ENCODE data around the gene WSB1.

The WSB1 gene

GRCh38 chr17:27339198-27339835 is 45.4 kb downstream of the WSB1 start:
- DNase-seq (ENCODE audit: low read depth), result no peak

DNA sequence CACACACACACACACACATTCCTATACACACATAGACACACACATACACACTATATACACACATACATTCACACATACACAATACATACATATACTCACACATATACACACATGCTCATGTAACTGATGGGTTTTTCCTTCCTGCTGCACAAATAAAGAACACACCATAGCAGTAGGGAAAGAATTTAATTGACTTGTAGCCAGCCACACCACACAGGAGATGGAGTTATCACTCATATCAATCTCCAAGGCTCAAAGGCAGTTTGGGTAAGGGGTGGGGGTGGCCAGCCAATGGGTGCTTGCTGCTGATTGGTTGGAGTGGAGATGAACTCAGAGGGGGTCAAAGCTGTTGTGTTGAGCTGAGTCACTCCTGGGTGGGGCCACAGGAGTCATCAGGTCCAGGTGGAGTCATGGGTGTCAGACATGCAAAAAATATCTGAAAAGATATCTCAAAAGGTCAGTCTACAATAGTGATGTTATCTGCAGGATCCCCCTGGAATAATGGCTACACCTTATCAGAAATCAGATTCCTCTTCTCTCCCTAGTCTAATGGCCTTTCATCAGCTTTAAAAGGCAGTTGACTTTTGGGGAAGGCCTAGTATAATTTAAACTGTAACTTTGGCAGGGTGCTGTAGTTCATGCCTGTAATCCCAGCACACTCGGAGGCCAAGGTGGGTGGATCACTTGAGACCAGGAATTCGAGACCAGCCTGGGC is 46.1 kb downstream of the WSB1 start:
- DNase-seq (ENCODE audit: low read depth), result no peak

DNA sequence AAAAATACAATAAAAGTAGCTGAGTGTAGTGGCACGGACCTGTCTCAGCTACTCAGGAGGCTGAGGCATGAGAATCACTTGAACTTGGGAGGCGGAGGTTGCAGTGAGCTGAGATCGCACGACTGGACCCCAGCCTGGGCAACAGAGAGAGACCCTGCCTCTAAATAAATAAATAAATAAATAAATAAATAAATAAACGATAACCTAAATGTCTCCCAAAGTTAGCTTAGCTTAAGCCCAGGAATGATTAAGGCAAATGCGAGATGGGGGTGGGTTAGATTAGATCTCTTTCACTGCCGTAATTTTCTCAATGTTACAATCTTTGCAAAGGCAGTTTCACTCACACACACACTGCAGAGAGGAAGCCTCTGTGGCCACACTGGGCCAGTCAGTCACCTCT is 46.7 kb downstream of the WSB1 start:
- DNase-seq (ENCODE audit: low read depth), result no peak

DNA sequence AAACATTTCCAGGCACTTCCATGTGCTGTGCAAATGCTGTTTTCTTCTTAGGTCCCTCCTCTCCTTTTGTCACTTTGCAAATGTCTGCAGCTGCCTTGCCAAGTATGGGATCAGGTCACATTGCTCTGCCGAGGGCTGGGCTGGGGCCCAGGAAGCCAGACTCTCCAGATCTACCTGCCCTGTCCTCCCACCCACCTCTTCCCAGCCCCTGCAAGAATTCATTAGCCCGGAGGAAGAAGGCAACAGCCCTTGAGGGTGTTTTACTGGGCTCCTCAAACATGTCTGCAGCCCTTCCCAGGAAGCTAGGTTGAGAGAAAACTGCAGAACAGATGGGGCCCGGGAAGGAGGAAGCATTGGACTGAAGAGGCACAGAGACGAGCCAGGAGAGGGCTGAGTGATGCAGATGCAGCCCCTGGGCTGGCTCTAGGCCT is 47.1 kb downstream of the WSB1 start:
- no peak for DNase-seq (ENCODE audit: low read depth)

DNA sequence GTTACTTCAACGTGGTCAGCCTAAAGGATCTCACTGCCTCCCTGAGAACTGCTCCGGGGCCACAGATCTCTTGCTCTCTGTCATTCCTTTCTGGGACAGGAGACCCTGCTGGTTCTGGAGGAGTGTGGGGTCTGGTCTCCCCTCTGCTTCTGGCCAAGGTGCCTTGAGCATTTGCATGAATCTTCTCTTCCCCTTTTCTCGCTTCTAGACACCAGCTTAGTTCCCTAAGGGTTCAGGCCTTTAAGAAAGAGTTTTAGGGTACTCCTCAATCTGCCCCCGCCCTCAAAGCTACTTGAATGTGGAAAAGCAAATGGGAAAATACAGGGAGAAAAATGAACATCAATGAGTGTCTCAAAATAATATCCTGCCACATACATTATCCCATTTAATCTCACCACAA is 48.1 kb downstream of the WSB1 start:
- DNase-seq (ENCODE audit: low read depth), result no peak

GRCh38 chr17:27343294-27343693 is 49.4 kb downstream of the WSB1 start:
- no peak for DNase-seq (ENCODE audit: low read depth)

GRCh38 chr17:27343977-27344607 is 50.2 kb downstream of the WSB1 start:
- DNase-seq (ENCODE audit: low read depth), result no peak

GRCh38 chr17:27345141-27345904 is 51.4 kb downstream of the WSB1 start:
- no peak for DNase-seq (ENCODE audit: low read depth)

GRCh38 chr17:27346228-27346899 is 52.5 kb downstream of the WSB1 start:
- no peak for DNase-seq (ENCODE audit: low read depth)

DNA sequence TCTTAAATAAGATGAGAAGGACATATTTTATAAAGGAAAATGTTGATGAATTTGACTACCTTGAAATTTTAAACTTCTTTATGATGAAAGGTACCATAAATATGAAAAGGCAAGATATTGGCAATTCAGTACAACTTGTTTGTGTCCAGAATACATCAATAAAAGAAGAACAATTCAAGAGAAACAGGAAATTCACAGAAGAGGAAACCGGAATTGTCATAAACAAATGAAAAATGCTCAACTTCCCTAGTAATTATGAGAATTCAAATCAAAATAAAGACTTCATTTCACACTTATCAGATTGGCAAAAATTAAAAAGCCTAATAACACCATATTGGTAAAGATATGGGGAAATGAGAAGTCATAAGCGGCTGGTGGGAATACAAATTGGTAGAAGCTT is 54.3 kb downstream of the WSB1 start:
- no peak for DNase-seq (ENCODE audit: low read depth)

DNA sequence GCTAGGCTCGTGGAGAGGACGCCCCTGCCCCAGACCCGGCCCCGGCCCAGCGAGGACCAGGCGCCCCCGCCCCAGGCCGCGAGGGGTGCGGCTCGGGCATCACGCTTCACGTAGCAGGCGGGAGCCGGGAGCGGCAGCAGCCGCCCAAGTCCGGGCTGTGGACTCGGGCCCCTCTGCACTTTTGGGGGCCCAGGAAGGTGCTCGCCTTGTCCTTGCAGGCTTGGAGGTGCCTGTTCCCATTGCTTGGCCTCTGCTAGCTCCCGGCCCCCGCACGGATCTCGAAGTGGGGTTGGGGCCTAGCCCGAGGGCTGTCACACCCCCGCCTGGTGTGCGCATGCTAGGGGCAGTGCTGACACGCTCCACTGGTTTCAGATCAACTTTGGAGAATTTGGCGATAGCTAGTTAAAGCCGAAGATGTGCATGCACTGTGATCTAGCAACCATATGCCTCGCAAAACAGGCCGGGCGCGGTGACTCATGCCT is 55.7 kb downstream of the WSB1 start:
- DNase-seq (ENCODE audit: low read depth), result no peak

- DNase-seq (ENCODE audit: low read depth), result no peak
These were observed 57.8 kb downstream of the WSB1 start for GRCh38 chr17:27351759-27352158.

DNA sequence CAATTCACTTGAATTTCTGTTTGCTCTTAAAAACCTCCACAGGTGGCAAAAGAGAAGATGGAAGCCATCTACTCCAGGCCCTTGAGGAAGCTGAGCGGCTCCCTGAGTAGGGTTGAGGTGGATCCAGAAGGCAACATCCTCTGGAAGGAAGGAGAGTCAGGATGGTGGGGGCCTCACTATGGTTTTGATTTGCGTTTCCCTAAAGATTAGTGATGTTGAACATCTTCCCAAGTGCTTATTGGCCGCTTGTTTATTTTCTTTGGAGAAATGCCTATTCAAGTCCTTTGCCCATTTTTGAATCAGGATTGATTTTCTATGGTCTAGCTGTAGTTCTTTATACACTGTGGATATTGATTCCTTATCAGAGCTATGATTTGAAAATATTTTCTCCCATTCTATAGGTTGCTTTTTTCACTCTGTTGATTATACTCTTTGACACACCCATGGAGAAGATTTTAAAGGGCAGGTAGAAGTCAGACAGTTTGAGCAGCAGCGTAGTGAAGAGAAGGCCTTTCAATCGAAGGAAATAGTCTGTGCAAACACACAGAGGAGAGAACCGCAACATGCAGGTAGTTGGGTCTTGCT is 58.6 kb downstream of the WSB1 start:
- no peak for DNase-seq (ENCODE audit: low read depth)

DNA sequence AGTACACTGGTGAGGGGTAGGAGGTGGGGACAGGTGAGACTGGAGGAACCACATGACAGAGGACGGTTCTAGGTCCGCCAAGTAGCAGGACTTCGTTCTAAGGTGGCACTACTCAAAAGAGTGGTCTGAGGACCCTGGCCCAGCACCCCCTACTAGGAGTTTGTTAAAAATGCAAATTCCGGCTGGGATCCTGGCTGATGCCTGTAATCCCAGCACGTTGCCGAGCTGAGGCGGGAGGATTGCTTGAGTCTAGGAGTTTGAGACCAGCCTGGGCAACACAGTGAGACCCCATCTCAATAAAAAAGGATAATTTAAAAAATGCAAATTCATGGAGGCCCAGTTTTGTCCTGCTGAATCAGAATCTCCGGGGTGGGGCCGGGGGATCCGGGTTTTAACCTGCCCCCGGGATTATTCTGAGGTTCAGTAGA is 59.1 kb downstream of the WSB1 start:
- DNase-seq (ENCODE audit: low read depth), result no peak

- peak; percentile 66 for DNase-seq (ENCODE audit: low read depth)
These were observed 59.6 kb downstream of the WSB1 start for GRCh38 chr17:27353461-27354050.

DNA sequence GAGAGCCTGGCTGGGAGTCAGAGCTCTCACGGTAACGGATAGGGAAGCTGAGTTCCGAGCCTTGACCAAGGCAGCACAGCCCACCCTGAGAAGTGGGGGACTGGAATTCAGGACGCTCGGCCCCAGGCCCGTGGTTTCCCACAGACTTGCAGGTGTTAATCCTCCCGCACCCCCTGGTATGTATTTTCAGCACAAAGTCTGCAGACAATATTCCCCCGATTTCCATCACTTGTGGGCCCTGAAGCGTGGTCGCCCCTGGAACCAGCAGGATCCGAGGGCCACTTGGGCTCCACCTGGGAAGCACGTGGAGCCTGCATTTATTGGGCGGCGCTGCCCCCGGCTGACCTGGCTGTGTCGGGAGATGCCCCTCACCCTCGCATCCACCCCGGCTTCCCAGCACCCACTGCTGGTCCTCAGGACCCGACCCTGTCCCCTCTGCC is 60.2 kb downstream of the WSB1 start:
- DNase-seq (ENCODE audit: low read depth), result no peak

GRCh38 chr17:27354491-27355081 is 60.7 kb downstream of the WSB1 start:
- DNase-seq (ENCODE audit: low read depth), result no peak

GRCh38 chr17:27355419-27355818 is 61.5 kb downstream of the WSB1 start:
- no peak for DNase-seq (ENCODE audit: low read depth)

GRCh38 chr17:27356091-27356705 is 62.3 kb downstream of the WSB1 start:
- no peak for DNase-seq (ENCODE audit: low read depth)

GRCh38 chr17:27357236-27357635 is 63.3 kb downstream of the WSB1 start:
- no peak for DNase-seq (ENCODE audit: low read depth)
